Measurements from ENCODE around the gene SPATS2. TPM values are rescaled to one million over a fixed set of nuclear protein-coding genes. Genes with fewer than 3 reads are reported as not detected.
A peak's percentile ranks its signal among the peaks of the same experiment; 100 is the strongest.

The SPATS2 gene
- total and polyA plus RNA-seq, 10 of the 15 experiments (the other 5 are each of a cell fraction or from before 2014, with no cell fraction given): 9.0 to 54.2 (median 27.5) TPM

GRCh38 chr12:49336645-49337584 lies 30.3 kb upstream of the SPATS2 start, which contains the start of gene C1QL4:
Gene C1QL4 (minus strand): TSS chr12:49337188. CDS start chr12:49336477, 711 bp downstream.
- Histone ChIP-seq H2AFZ (ENCODE audit: control insufficient read depth, low read depth, low read length) (peak within 1 kb of the TSS; percentile 1; the same call in 1 of the 2 replicates), H3K36me3 (ENCODE audit: control insufficient read depth in 2 of 2, insufficient read depth in 2 of 2, low read length in 1 of 2) (no peaks in the 10 kb centered on the region), H4K20me1 (ENCODE audit: control insufficient read depth, insufficient read depth) (no peaks in the 10 kb centered on the region; the same call in 1 of the 2 replicates), H3K9ac (ENCODE audit: control insufficient read depth, insufficient read depth, low read length) (no peak within 1 kb of the TSS), H3K79me2 (ENCODE audit: control insufficient read depth, insufficient read depth, low read length) (no peaks in the 10 kb centered on the region), H3K27me3 (replicated peaks in 1 of 2; ENCODE audit: control insufficient read depth in 2 of 2, insufficient read depth in 2 of 2, low read length in 1 of 2) (peaks cover 15 to 23% of the 10 kb centered on the region in 2 experiments), H3K27ac (ENCODE audit: control insufficient read depth, insufficient read depth) (no peak within 1 kb of the TSS), H3K4me3 (peak within 1 kb of the TSS; percentile 48), H3K9me3 (replicated peaks; ENCODE audit: control insufficient read depth, insufficient read depth, low read length) (no peaks in the 10 kb centered on the region; the same call in 2 of the 3 replicates), H3K4me1 (ENCODE audit: control insufficient read depth, insufficient read depth, low read length) (no peaks in the 10 kb centered on the region), H3K4me2 (ENCODE audit: control insufficient read depth, insufficient read depth) (peak within 1 kb of the TSS; percentile 66)
- RAD21 ChIA-PET (ENCODE audit: unreplicated experiment): interaction anchor here (0.7 kb wide), 1 partner anchor 230 kb away, joined by 3 read pairs; no protein-coding TSS in a partner anchor
- 21% methylated on average over 47 of the region's 65 CpGs for whole genome bisulfite sequencing (ENCODE audit: insufficient coverage, insufficient replicate concordance, low lambda C conversion rate, missing lambda C conversion rate)
- FAIRE-seq (no peak), ATAC-seq (peak; percentile 79), DNase-seq (ENCODE audit: low read depth, low spot score) (no peak)
- in situ Hi-C loops (cut with MboI): loop anchor here (5.0 kb wide), 1 partner anchor 50 kb away; no protein-coding TSS in a partner anchor
- CTCF ChIA-PET: interaction anchor here (0.9 to 4.7 kb wide), 4 partner anchors 14 to 52 kb away, joined by 3 to 25 read pairs (median 6); partner anchors contain the start of gene TROAP
- TF ChIP-seq YY1 (IDR thresholded peaks at IDR 0.05; ENCODE audit: low read depth, low read length) (peak; percentile 62; the same call in 1 of the 2 replicates), CREB1 (IDR thresholded peaks at IDR 0.05; ENCODE audit: low read depth) (no peak), POLR2A (IDR thresholded peaks at IDR 0.05; ENCODE audit: low read depth, low read length) (peak; percentile 46; the same call in 1 of the 2 replicates), EGR1 (IDR thresholded peaks at IDR 0.05; ENCODE audit: borderline replicate concordance in 1 of 2, low read depth in 2 of 2, low read length in 2 of 2) (peak in 1 of 2 experiments; percentile 97; a peak in 2 of 3 replicates), RB1 (IDR thresholded peaks at IDR 0.05; ENCODE audit: borderline replicate concordance) (no peak), ZBTB33 (IDR thresholded peaks at IDR 0.05) (peak; percentile 92; the same call in 1 of the 2 replicates), SUPT20H (IDR thresholded peaks at IDR 0.05; ENCODE audit: borderline replicate concordance, control insufficient read depth, low read depth, low read length) (no peak), SMC3 (IDR thresholded peaks at IDR 0.05; ENCODE audit: borderline replicate concordance, low read length) (peak; percentile 50; the same call in 1 of the 2 replicates), RAD21 (IDR thresholded peaks at IDR 0.05; ENCODE audit: insufficient read depth, low read depth, low read length) (peak; percentile 51)
- TF ChIP-seq, protein P1, sequence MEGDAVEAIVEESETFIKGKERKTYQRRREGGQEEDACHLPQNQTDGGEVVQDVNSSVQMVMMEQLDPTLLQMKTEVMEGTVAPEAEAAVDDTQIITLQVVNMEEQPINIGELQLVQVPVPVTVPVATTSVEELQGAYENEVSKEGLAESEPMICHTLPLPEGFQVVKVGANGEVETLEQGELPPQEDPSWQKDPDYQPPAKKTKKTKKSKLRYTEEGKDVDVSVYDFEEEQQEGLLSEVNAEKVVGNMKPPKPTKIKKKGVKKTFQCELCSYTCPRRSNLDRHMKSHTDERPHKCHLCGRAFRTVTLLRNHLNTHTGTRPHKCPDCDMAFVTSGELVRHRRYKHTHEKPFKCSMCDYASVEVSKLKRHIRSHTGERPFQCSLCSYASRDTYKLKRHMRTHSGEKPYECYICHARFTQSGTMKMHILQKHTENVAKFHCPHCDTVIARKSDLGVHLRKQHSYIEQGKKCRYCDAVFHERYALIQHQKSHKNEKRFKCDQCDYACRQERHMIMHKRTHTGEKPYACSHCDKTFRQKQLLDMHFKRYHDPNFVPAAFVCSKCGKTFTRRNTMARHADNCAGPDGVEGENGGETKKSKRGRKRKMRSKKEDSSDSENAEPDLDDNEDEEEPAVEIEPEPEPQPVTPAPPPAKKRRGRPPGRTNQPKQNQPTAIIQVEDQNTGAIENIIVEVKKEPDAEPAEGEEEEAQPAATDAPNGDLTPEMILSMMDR (IDR thresholded peaks at IDR 0.05 in 2 of 3, conservative IDR thresholded peaks at IDR 0.05 in 1 of 3; ENCODE audit: control insufficient read depth in 2 of 3, extremely low read depth in 1 of 3, insufficient read depth in 1 of 3, low read depth in 3 of 3, low read length in 3 of 3): peak; percentile 67 to 95 (median 74)
- intact Hi-C loops (cut with micrococcal nuclease; ENCODE audit: unreplicated experiment): no loop called here
- no TSS peak for BruUV-seq (replicated peaks)
- SMC1A ChIA-PET (ENCODE audit: uncharacterized antibody, unreplicated experiment): no interaction called here
- POLR2A ChIA-PET: no interaction called here
